HG02763 (cell line): ENCODE results near the gene TST.

Source experiments
- ATAC-seq: cut with Tn5 transposase; IDR thresholded peaks from one replicate; pipeline ENCODE4 v1.9.1; 2021; ENCODE audit warnings: mild to moderate bottlenecking, moderate library complexity; ENCODE audit not compliant: unreplicated experiment

TST gene

GRCh38 chr22:37054056-37054395 lies 34.8 kb upstream of the TST start:
- ATAC-seq = no peak

GRCh38 chr22:37053310-37054055 lies 34.2 kb upstream of the TST start:
- ATAC-seq = no peak

- ATAC-seq = no peak
These were observed 33.4 kb upstream of the TST start for GRCh38 chr22:37052386-37053309.

DNA sequence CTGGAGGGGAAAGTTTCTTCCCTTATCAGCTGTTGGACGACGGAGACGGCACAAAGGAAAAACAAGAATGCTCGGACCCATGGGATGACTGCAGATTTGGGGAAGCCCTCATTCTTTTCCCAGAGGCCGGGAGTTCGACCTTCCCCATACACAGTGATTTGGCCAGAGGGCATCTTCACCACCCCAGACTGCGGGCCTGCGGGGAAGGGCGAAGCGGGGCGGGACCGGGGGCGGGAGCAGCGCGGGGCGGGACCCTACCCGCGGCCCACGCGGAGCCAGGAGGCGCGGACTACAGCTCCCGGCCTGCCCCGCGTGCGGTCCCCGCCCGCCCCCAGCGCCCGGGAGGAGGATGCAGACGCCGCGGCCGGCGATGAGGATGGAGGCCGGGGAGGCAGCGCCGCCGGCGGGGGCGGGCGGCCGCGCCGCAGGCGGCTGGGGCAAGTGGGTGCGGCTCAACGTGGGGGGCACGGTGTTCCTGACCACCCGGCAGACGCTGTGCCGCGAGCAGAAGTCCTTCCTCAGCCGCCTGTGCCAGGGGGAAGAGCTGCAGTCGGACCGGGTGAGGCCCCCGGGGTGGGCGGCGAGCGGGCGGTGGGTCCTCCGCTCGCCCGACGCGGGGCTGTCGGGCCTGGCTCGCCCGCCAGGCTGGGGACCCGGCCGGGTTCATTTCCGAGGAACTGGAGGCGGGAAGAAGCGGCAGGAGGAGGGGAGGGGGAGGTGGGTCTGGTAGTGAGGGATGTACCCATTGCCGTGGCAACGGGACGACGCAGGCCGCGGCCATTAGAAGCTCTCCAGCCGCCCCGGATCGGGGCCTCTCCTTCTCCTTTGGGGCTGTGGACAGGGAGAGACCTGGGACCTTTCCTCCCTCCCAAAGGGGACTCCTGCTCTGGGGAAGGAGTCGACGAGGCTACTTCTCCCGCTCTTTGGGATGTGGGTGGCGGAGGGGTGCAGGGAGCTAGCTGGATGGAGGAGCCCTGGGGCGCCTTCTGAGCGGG lies 32.4 kb upstream of the TST start, which contains the start of gene KCTD17:
TSS of gene KCTD17 (plus strand) at position 352 of the 995 bp plus-strand sequence. CDS start at position 371, 19 bp downstream.
- peak; percentile 60 for ATAC-seq

DNA sequence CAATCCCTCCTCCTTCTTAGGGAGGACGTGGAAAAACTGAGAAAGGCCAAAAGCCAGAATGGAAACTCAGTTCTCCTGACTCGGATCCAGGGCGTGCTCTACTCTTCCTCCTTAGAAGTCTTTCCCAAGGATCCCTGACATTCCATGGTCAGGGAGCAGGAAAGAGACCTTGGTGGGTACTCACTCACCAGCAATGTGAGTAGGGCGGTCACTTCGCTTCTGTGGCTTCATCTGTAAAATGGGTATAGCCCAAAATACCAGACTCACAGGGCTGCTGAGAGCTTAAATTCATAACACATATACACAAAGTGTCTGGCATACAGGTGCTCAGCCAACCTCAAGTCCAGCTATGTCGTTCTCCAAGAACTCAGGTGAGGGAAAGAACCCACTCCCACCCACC lies 31.7 kb upstream of the TST start:
- no peak for ATAC-seq

DNA sequence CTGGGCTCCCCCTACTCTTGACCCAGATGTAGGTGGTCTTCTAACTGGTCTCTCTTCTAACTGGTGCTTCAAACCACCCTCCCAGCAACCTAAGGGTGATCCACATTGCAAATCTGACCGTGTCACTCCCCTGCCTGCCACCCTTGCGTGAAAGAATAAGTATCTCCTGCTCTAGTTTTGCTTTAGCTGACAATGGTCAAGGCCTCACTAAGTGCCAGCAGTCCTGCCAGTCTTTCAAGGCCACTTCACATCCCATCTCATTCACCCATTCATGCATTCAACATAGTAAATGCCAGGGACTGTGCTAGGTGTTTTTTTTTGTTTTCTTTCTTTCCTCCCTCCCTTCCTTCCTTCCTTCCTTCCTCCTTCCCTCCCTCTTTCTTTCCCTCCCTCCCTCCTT lies 30.0 kb upstream of the TST start:
- ATAC-seq = no peak

DNA sequence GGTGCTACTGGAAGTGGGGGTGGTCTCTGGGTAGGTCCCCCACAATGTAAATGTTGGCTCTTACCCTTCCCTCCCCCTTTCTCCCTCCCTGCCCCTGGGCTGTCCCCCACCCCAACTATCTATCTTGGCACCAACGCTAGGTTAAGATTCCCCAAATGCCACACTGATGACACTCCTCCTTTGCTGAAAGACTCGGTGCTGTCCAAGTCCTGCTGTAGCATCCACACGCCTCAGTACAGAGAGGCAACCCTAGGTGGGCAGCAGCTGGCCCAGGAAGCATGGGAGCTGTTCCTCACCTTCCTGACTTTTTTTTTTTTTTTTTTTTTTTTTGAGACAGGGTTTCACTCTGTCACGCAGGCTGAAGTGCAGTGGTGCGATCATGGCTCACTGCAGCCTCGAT lies 28.9 kb upstream of the TST start:
- ATAC-seq = no peak

- no peak for ATAC-seq
These were observed 27.8 kb upstream of the TST start for GRCh38 chr22:37047006-37047405.

DNA sequence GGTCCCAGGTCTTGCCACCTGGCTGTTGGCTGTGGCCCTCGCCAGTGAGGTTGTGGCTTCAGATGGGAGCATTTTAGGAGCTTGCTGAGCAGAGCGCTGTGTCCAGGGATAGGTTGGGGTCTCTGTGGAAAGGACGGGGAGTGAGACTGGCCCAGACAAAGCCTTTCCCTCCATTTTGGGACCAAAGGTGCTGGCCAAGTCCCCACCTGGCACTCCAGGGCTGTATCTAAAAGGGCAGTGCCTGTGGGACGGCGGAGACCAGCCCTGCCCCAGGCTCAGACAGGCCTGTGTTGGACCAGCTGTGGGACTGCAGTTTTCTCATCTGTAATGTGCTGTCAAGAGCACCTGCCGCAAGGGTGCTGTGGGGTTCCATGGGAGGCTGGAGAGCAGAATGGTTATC lies 27.3 kb upstream of the TST start:
- no peak for ATAC-seq

DNA sequence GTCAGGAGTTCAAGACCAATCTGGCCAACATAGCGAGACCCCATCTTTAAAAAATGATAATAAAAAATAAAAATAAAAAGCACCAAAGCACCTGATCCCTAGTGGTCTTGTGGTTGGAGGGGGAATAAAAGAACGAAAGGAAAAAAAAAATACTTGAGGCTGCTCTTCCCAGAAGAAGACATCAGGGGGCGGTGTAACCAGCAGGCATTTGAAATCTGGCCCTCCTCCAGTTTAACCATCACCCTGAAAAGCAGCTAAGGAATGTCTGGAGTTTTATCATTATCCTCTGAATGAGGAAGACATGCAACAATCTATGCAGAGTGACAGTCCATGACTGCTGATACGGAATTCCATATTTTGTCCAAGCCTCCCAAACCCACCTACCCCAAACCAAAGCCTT lies 26.7 kb upstream of the TST start:
- no peak for ATAC-seq

DNA sequence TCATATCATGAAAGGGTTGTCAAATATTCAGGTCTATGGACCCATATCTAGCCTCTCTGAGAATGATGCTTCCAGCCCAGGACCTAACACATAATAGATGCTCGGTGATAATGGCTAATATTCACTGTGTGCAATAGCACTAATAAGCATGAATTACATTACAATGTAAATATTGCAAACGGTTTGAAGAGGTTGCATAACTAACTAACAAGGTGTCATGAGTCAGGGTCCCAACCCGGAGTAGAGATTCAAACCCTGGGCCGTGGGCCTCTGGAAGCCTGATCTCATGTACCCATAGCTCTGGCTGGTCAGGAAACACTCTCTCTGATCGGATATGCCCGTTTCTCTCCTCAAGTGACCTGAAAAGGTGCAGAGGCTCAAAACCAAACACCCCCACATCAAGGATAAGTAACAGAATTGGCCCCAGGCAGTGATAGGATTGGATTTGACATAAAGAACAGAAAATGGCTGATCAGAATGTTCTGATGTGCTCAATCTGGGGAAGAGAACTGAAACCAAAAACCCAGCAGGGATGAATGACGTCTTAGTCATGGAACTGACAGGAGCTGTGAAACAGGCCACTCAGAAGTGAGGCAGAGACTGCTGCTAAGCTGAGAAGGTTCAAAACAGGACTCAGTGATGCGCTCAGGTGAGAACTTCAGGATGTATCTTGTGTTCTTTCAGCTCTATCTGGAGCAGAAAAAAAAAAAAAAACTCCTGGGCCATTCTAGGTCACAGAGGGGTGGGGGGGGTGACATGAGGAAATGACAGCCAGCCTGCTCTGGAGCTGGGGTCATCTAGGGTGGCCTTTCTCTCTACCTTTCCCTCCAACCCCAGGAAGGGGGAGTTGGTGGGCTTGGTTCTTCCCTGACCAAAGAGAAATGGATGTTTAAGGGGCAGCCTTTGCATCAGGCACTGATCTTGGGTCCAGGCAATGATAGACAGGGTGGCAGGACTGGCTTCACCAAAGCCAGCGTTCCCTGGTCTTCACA lies 25.7 kb upstream of the TST start:
- no peak for ATAC-seq

DNA sequence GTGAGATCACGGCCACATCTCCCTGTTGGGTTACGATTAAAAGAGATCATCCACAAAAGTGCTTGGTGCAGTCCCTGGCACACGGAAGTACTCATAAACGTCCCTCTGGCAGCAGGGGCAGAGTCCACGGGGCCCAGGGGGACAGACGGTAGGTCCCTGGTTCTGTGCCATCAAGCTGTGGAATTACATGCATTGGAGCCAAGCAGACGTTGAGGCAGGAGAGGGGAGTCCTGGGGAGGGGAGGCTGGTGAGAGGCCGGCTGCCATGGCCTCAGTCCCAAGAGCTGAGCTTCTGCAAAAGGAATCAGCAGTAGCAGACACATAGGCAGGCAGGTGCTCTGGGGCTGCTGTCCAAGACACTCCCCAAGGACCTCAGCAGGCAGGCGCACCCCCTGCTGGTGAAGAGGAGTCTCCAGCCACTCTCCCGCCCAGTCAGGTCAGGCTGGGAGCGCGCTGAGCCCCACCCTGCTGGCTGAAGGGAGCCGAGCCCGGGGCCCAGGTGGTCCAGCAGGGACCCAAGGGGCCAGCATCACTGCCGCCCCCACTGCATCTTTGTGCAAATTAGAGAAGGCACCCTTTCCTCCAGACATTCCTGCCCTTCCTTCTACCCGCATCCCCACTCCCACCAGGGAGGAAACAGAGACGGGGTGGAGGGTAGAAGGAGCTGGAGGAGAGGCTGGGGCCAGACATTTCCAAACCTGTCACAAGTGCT lies 24.7 kb upstream of the TST start:
- no peak for ATAC-seq

GRCh38 chr22:37043209-37043827 lies 24.1 kb upstream of the TST start:
- ATAC-seq = no peak

GRCh38 chr22:37039466-37039865 lies 20.2 kb upstream of the TST start:
- ATAC-seq = no peak

DNA sequence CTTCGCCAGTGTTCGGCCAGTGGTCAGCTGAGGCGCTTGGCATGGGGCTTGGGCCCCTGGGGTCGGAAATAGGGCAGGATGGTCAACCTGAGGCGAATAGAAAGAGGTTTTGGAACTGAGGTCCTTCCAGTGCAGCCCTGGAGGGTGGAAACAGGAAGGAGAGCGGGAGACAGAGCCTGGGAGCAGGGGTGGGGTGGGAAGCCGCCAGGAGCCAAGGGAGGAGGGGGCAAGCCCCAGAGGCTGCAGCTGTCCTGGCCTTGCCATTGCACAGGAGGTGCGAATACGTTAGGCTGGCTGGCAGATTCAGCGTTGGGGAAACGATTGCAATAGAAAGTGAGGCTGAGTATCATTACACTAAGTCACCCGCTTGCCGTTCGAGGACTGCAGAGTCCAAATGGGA lies 18.4 kb upstream of the TST start:
- no peak for ATAC-seq

DNA sequence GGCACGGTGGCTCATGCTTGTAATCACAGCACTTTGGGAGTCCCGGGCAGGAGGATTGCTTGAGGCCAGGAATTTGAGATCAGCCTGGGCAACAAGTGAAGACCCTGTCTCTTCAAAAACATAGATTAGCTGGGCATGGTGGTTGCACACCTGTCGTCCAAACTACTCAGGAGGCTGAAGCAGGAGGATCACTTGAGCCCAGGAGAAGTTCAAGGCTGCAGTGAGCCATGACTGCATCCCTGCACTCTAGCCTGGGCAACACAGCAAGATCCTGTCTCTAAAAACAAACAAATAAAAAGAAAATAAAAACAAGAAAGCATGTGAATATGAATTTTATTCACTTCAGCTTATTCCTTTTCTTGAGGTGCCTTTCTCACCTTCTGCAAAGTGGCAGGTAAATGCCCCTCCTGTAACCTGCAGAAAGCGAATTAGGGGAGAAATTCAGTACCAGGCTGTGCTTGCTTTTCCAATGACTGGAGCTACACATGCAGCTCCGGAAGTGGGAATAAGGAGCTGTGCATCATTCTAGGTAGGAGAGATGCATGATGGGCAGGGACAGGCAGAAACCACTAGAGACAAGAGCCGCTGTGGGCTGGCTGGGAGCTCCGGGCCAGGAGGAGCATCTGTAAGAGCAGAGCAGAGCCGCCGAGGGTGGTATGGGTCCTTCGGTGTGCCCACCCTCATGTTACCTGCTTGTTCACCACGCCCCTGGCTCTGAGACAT lies 17.6 kb upstream of the TST start:
- no peak for ATAC-seq

- ATAC-seq = no peak
These were observed 14.6 kb upstream of the TST start for GRCh38 chr22:37033605-37034430.
